GM19468 (cell line): Measurements from ENCODE around the gene ABHD12.
"Not testable (repeated sequence)": the region's sequence is repeated elsewhere in the genome, so short reads cannot be mapped to it uniquely, and the experiment has no call there.

Experiments used
- ATAC-seq: cut with Tn5 transposase; IDR thresholded peaks from one replicate; pipeline ENCODE4 v1.9.1; 2021; ENCODE audit warnings: mild to moderate bottlenecking, moderate library complexity, moderate number of reproducible peaks; ENCODE audit not compliant: unreplicated experiment; ENCODE audit errors: extremely low read depth

ABHD12 gene

GRCh38 chr20:25390538-25391528, at the start of gene ABHD12:
Gene ABHD12 (minus strand): TSS chr20:25390835. CDS start chr20:25390703, 132 bp downstream.
- peak; percentile 82 for ATAC-seq

- no peak for ATAC-seq
Measured at GRCh38 chr20:25439328-25439727, 48.7 kb upstream of the ABHD12 start.

GRCh38 chr20:25437153-25437581, 46.5 kb upstream of the ABHD12 start:
- ATAC-seq = no peak

- ATAC-seq = no peak
Measured at GRCh38 chr20:25424536-25424935, 33.9 kb upstream of the ABHD12 start.

- ATAC-seq = no peak
Measured at GRCh38 chr20:25422032-25422431, 31.4 kb upstream of the ABHD12 start.

GRCh38 chr20:25421102-25421501, 30.5 kb upstream of the ABHD12 start:
- no peak for ATAC-seq

GRCh38 chr20:25418776-25419175, 28.1 kb upstream of the ABHD12 start:
- ATAC-seq = no peak

- ATAC-seq = no peak
Measured at GRCh38 chr20:25408890-25409289, 18.3 kb upstream of the ABHD12 start.

GRCh38 chr20:25408170-25408547, 17.5 kb upstream of the ABHD12 start:
- ATAC-seq = no peak

- ATAC-seq = peak; percentile 84
Measured at GRCh38 chr20:25407311-25408169, 16.9 kb upstream of the ABHD12 start, which contains the start of gene GINS1. Gene GINS1 (plus strand): TSS chr20:25407673. CDS start chr20:25407821, 148 bp downstream.

- ATAC-seq = no peak
Measured at GRCh38 chr20:25402583-25402982, 11.9 kb upstream of the ABHD12 start.

GRCh38 chr20:25400291-25400732, 9.7 kb upstream of the ABHD12 start:
- not testable (repeated sequence) for ATAC-seq

GRCh38 chr20:25399037-25399430, 8.4 kb upstream of the ABHD12 start:
- no peak for ATAC-seq

GRCh38 chr20:25398376-25399036, 7.9 kb upstream of the ABHD12 start:
- no peak for ATAC-seq

- ATAC-seq = no peak
Measured at GRCh38 chr20:25397821-25398220, 7.2 kb upstream of the ABHD12 start.

GRCh38 chr20:25397096-25397495, 6.5 kb upstream of the ABHD12 start:
- ATAC-seq = no peak

GRCh38 chr20:25394996-25395395, 4.4 kb upstream of the ABHD12 start:
- no peak for ATAC-seq

- no peak for ATAC-seq
Measured at GRCh38 chr20:25394276-25394675, 3.6 kb upstream of the ABHD12 start.

GRCh38 chr20:25389858-25390537, 637 bp downstream of the ABHD12 start:
- no peak for ATAC-seq
